HFF-Myc (cell line): Measurements from ENCODE around the gene ATP2B2.

Source experiments
- DNase-seq: peaks from one replicate; pipeline ENCODE4 v3.0.0-alpha.2; 2011; ENCODE audit warnings: low read depth; ENCODE audit errors: extremely low read depth
- H3K4me3 ChIP-seq: replicated peaks from 2 replicates; pipeline ENCODE4 v1.5.1; 2011; ENCODE audit warnings: low read depth, mild to moderate bottlenecking, control low read depth, low read length
- CTCF ChIP-seq: IDR thresholded peaks from 2 replicates; pipeline ENCODE4 v1.5.1; 2012; ENCODE audit warnings: mild to moderate bottlenecking, low read depth, low read length, control low read depth; ENCODE audit errors: missing control alignments

Gene ATP2B2

GRCh38 chr3:10524270-10524669 lies 18.9 kb upstream of the ATP2B2 start:
- TF ChIP-seq CTCF, result no peak

GRCh38 chr3:10523561-10523960 lies 18.2 kb upstream of the ATP2B2 start:
- no peak for DNase-seq
- no peak for TF ChIP-seq CTCF
- no peak overlapping the region for H3K4me3 ChIP-seq

More at GRCh38 chr3:10524270-10524669, 18.9 kb upstream of the ATP2B2 start:
- H3K4me3 ChIP-seq, result no peak overlapping the region
- DNase-seq, result no peak

- H3K4me3 ChIP-seq, result no peak overlapping the region
- DNase-seq, result no peak
- TF ChIP-seq CTCF, result no peak
Measured at GRCh38 chr3:10522646-10523303, 17.4 kb upstream of the ATP2B2 start.

GRCh38 chr3:10521772-10522441 lies 16.5 kb upstream of the ATP2B2 start:
- no peak overlapping the region for H3K4me3 ChIP-seq
- no peak for DNase-seq
- TF ChIP-seq CTCF, result no peak

- no peak for DNase-seq
- TF ChIP-seq CTCF, result no peak
- no peak overlapping the region for H3K4me3 ChIP-seq
Measured at GRCh38 chr3:10520072-10520471, 14.7 kb upstream of the ATP2B2 start.

GRCh38 chr3:10519236-10519635 lies 13.8 kb upstream of the ATP2B2 start:
- DNase-seq, result no peak
- no peak for TF ChIP-seq CTCF
- H3K4me3 ChIP-seq, result no peak overlapping the region
